ENCODE measurements around the gene HOXD4. TPM values are rescaled to one million over a fixed set of nuclear protein-coding genes. Genes with fewer than 3 reads are reported as not detected.

HOXD4 gene
- total RNA-seq, 2 experiments from 2014 or later, result not detected

DNA sequence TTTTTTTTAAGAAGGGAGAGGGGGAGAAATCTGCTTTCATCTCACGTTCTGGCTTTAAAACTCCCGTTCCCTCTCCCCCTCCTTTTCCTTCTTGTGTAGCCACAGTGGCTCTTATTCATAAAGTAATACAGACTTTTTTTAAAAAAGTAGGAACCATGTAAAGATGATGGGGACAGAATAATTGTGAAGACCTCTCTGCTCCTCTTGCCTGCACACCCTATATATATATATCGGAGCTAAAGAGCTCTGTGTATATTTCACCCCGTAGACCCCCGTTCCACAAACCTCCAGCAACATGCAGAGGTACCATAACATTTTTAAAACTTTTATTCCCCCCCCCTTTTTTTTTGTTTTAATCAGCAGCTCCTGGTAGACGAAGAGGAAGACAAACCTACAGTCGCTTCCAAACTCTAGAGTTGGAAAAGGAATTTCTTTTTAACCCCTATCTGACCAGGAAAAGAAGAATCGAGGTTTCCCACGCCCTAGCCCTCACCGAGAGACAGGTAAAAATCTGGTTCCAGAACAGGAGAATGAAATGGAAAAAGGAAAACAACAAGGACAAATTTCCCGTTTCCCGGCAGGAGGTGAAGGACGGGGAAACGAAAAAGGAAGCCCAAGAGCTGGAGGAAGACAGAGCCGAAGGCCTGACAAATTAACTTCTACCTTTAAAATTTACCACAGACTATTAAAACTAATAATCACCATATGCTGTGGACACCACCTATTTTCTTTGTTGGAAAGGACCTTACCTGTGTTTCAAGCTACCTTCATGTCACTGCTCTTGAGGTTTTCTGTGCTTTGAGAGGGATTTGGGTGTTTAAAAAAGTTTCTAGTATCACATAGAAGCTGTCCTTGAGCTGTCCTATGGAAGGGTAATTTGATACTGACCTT, 20.1 kb upstream of the HOXD4 start:
- ChIA-PET CTCF (no interaction called here), POLR2A (interaction anchor here (0.7 to 0.9 kb wide), 2 partner anchors 13 to 39 kb away, joined by 3 read pairs; no protein-coding TSS in a partner anchor)
- TF ChIP-seq, protein P1, sequence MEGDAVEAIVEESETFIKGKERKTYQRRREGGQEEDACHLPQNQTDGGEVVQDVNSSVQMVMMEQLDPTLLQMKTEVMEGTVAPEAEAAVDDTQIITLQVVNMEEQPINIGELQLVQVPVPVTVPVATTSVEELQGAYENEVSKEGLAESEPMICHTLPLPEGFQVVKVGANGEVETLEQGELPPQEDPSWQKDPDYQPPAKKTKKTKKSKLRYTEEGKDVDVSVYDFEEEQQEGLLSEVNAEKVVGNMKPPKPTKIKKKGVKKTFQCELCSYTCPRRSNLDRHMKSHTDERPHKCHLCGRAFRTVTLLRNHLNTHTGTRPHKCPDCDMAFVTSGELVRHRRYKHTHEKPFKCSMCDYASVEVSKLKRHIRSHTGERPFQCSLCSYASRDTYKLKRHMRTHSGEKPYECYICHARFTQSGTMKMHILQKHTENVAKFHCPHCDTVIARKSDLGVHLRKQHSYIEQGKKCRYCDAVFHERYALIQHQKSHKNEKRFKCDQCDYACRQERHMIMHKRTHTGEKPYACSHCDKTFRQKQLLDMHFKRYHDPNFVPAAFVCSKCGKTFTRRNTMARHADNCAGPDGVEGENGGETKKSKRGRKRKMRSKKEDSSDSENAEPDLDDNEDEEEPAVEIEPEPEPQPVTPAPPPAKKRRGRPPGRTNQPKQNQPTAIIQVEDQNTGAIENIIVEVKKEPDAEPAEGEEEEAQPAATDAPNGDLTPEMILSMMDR (IDR thresholded peaks at IDR 0.05), result no peak
- H3K27me3 Mint-ChIP-seq, result peaks cover 90% of the 10 kb centered on the region
- no peaks in the 10 kb centered on the region for H3K36me3 Mint-ChIP-seq (ENCODE audit: low read depth)
- H3K27me3 ChIP-seq (ENCODE audit: control insufficient read depth in 1 of 2, insufficient read depth in 2 of 2, low read length in 2 of 2), result peaks cover 83 to 92% of the 10 kb centered on the region in 2 experiments
- no peak for ATAC-seq (ENCODE audit: poor library complexity)
- no peak overlapping the region for H3K27ac ChIP-seq (ENCODE audit: low read depth in 1 of 2, low read length in 2 of 2)
- intact Hi-C loops (cut with DNase I, micrococcal nuclease), result loop anchor here in 1 of 2 experiments (5.0 to 10.0 kb wide), 2 partner anchors 44 to 1284 kb away; no protein-coding TSS in a partner anchor
- DNase-seq, result no peak
- peaks cover 52% of the 10 kb centered on the region for H3K4me1 Mint-ChIP-seq (ENCODE audit: low read depth)
- no peaks in the 10 kb centered on the region for H3K36me3 ChIP-seq (ENCODE audit: insufficient read depth, low read length)
- peak overlapping the region; percentile 50 for H3K27ac Mint-ChIP-seq
- no peaks in the 10 kb centered on the region for H3K9me3 Mint-ChIP-seq
- H3K4me3 ChIP-seq (ENCODE audit: low read length), result no peak overlapping the region
- H3K4me3 Mint-ChIP-seq, result peak overlapping the region; percentile 70
- peaks cover 0 to 23% of the 10 kb centered on the region in 2 experiments for H3K9me3 ChIP-seq (ENCODE audit: control insufficient read depth in 1 of 2, insufficient read depth in 1 of 2, low read length in 2 of 2)
- H3K4me1 ChIP-seq (ENCODE audit: insufficient read depth, low read length), result peaks cover 39% of the 10 kb centered on the region

DNA sequence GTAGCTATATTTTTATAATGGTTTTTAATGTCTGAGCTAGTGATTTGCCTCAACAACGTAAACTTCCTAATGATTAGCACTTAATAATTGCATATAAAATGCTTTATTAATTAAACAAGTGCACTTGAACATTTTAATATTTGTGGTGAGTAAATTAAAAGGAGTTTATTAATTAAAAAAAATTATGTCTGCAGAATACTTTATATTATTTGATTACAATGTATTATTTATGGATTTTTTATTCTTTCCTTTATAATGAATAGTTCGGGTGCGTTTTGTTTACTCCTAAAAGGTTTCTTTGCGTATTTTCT, 19.5 kb upstream of the HOXD4 start:
- TF ChIP-seq, protein P1 (IDR thresholded peaks at IDR 0.05), result no peak
- intact Hi-C loops (cut with DNase I, micrococcal nuclease), result loop anchor here in 1 of 2 experiments (5.0 to 10.0 kb wide), 2 partner anchors 45 to 1283 kb away; no protein-coding TSS in a partner anchor
- H3K36me3 Mint-ChIP-seq (ENCODE audit: low read depth), result no peaks in the 10 kb centered on the region
- no peak for ATAC-seq (ENCODE audit: poor library complexity)
- CTCF ChIA-PET, result interaction anchor here (0.9 kb wide), 1 partner anchor 12 kb away, joined by 5 read pairs; no protein-coding TSS in a partner anchor
- H3K4me1 Mint-ChIP-seq (ENCODE audit: low read depth), result peaks cover 55% of the 10 kb centered on the region
- peak overlapping the region; percentile 36 for H3K4me3 ChIP-seq (ENCODE audit: low read length)
- no peak overlapping the region for H3K27ac ChIP-seq (ENCODE audit: low read depth in 1 of 2, low read length in 2 of 2)
- peaks cover 83 to 92% of the 10 kb centered on the region in 2 experiments for H3K27me3 ChIP-seq (ENCODE audit: control insufficient read depth in 1 of 2, insufficient read depth in 2 of 2, low read length in 2 of 2)
- POLR2A ChIA-PET, result no interaction called here
- H3K36me3 ChIP-seq (ENCODE audit: insufficient read depth, low read length), result no peaks in the 10 kb centered on the region
- H3K4me1 ChIP-seq (ENCODE audit: insufficient read depth, low read length), result peaks cover 44% of the 10 kb centered on the region
- H3K27ac Mint-ChIP-seq, result no peak overlapping the region
- peak overlapping the region; percentile 71 for H3K4me3 Mint-ChIP-seq
- H3K27me3 Mint-ChIP-seq, result peaks cover 88% of the 10 kb centered on the region
- H3K9me3 ChIP-seq (ENCODE audit: control insufficient read depth in 1 of 2, insufficient read depth in 1 of 2, low read length in 2 of 2), result peaks cover 0 to 27% of the 10 kb centered on the region in 2 experiments
- no peak for DNase-seq
- no peaks in the 10 kb centered on the region for H3K9me3 Mint-ChIP-seq

DNA sequence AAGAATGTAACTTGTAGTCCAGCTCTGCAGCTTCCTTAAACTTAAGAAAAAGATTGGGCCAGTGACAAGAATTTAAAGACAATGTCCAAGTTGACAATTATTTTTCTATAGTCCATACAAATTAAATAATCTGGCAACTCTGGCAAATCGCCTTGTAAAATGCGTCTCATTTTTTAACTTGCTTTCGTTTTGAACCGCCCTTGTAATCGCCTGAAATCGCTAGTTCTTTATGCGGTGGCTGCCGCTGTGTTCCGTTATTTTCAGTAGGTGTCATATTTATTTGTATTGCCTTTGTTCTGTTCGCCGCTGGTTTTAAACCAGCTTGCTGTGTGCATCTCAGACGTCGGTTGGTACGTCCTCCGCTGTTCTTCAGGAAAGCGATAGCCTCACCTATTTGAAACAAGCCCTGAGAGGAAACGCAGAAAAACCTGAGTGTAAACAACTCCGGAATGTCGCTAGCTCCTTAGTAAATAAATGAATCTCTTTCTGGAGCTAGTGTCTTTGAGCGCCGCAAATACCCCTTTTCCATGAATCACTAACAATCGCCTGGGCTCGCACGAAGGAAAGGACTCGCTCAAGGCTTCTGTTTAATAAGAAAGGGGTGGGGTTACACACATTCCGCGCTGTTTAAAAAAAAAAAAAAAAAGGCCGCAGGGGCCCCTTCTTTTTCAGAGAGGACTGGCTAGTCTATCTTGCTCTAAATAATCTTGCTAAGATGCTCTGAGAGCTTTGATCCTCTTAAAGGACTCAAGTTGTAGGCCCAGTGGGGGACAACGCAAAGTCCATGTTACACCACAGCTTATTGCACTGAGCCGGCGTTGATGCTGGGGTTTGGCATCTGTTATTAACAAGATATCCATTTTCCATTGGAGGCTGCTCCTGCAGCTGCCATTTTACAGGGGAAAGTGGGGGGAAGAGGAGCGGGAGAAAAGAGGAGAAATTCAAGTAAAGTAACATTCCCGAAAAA, 18.9 kb upstream of the HOXD4 start:
- no peaks in the 10 kb centered on the region for H3K36me3 Mint-ChIP-seq (ENCODE audit: low read depth)
- no peak overlapping the region for H3K27ac Mint-ChIP-seq
- intact Hi-C loops (cut with DNase I, micrococcal nuclease), result loop anchor here in 1 of 2 experiments (5.0 to 10.0 kb wide), 2 partner anchors 45 to 1282 kb away; no protein-coding TSS in a partner anchor
- ChIA-PET CTCF (interaction anchor here (0.7 to 1.7 kb wide), 4 partner anchors 12 to 1016 kb away, joined by 3 to 5 read pairs (median 3); no protein-coding TSS in a partner anchor), POLR2A (interaction anchor here (0.7 to 1.0 kb wide), 3 partner anchors 10 to 55 kb away, joined by 3 to 6 read pairs (median 3); partner anchors contain the start of gene HOXD9)
- DNase-seq, result peak in 3 of 14 experiments; percentile 28 to 49 (median 40)
- peak overlapping the region; percentile 36 for H3K4me3 ChIP-seq (ENCODE audit: low read length)
- peak; percentile 12 for ATAC-seq (ENCODE audit: poor library complexity)
- H3K4me1 ChIP-seq (ENCODE audit: insufficient read depth, low read length), result peaks cover 49% of the 10 kb centered on the region
- H3K36me3 ChIP-seq (ENCODE audit: insufficient read depth, low read length), result no peaks in the 10 kb centered on the region
- TF ChIP-seq, protein P1 (IDR thresholded peaks at IDR 0.05), result no peak
- no peak overlapping the region for H3K27ac ChIP-seq (ENCODE audit: low read depth in 1 of 2, low read length in 2 of 2)
- peaks cover 88% of the 10 kb centered on the region for H3K27me3 Mint-ChIP-seq
- peaks cover 84 to 92% of the 10 kb centered on the region in 2 experiments for H3K27me3 ChIP-seq (ENCODE audit: control insufficient read depth in 1 of 2, insufficient read depth in 2 of 2, low read length in 2 of 2)
- H3K4me1 Mint-ChIP-seq (ENCODE audit: low read depth), result peaks cover 51% of the 10 kb centered on the region
- H3K4me3 Mint-ChIP-seq, result peak overlapping the region; percentile 71
- H3K9me3 Mint-ChIP-seq, result no peaks in the 10 kb centered on the region
- peaks cover 0 to 32% of the 10 kb centered on the region in 2 experiments for H3K9me3 ChIP-seq (ENCODE audit: control insufficient read depth in 1 of 2, insufficient read depth in 1 of 2, low read length in 2 of 2)
